Liver (tissue), 9 donors: ENCODE measurements around the gene RSRC2. TPM values are rescaled to one million over a fixed set of nuclear protein-coding genes. Genes with fewer than 3 reads are reported as not detected.

Source experiments
- DNase-seq: peaks from one replicate; pipeline ENCODE4 v3.0.0-alpha.2; 2017; ENCODE audit warnings: low spot score
- H3K27ac ChIP-seq, 2 donors: one replicate each; pipeline ENCODE4 v1.7.0; 2013; ENCODE audit warnings: inconsistent platforms in 2 of 2, low read length in 2 of 2, control low read depth in 1 of 2, low read depth in 1 of 2, mild to moderate bottlenecking in 1 of 2
- H3K27me3 ChIP-seq, 4 donors: one replicate each; pipeline versions ENCODE4 v1.6.1 to v1.7.0; 2013; ENCODE audit warnings: low read length in 3 of 4, inconsistent platforms in 1 of 4, mild to moderate bottlenecking in 1 of 4, moderate library complexity in 1 of 4; ENCODE audit not compliant: control insufficient read depth in 4 of 4, insufficient read depth in 4 of 4
- H3K36me3 ChIP-seq, 4 donors: one replicate each; pipeline versions ENCODE4 v1.6.1 to v1.7.0; 2013; ENCODE audit warnings: low read length in 3 of 4, mild to moderate bottlenecking in 3 of 4, low read depth in 1 of 4, moderate library complexity in 1 of 4; ENCODE audit not compliant: control insufficient read depth in 4 of 4, insufficient read depth in 3 of 4
- H3K4me1 ChIP-seq, 4 donors: one replicate each; pipeline versions ENCODE4 v1.6.1 to v1.7.0; 2013; ENCODE audit warnings: low read length in 3 of 4, mild to moderate bottlenecking in 3 of 4, moderate library complexity in 1 of 4; ENCODE audit not compliant: control insufficient read depth in 4 of 4, insufficient read depth in 4 of 4
- H3K4me3 ChIP-seq, 3 donors: one replicate each; pipeline versions ENCODE4 v1.6.1 to v1.7.0; 2013; ENCODE audit warnings: low read length in 3 of 3, control low read depth in 1 of 3, low read depth in 1 of 3, mild to moderate bottlenecking in 1 of 3
- H3K9ac ChIP-seq, 2 donors: one replicate each; pipeline ENCODE4 v1.7.0; 2013; ENCODE audit warnings: low read length in 2 of 2, mild to moderate bottlenecking in 2 of 2, moderate library complexity in 2 of 2, control low read depth in 1 of 2, low read depth in 1 of 2
- H3K9me3 ChIP-seq, 4 donors: one replicate each; pipeline versions ENCODE4 v1.6.1 to v1.7.0; 2013; ENCODE audit warnings: low read length in 3 of 4; ENCODE audit not compliant: control insufficient read depth in 4 of 4
- CTCF ChIP-seq: fragments of 150-350 bp; IDR thresholded peaks from 2 replicates; pipeline ENCODE4 v1.5.1; 2017; ENCODE audit warnings: improper control_type of control experiment, low read depth, low read length; ENCODE audit not compliant: missing input control
- EGR1 ChIP-seq, 2 donors: IDR thresholded peaks; 2 replicates each; pipeline ENCODE4 v1.6.1; 2016 to 2018; ENCODE audit warnings: antibody characterized with exemption in 2 of 2, low read depth in 2 of 2
- FOXA1 ChIP-seq: IDR thresholded peaks from 2 replicates; pipeline ENCODE4 v1.6.1; 2016; ENCODE audit warnings: antibody characterized with exemption
- FOXA2 ChIP-seq: IDR thresholded peaks from 2 replicates; pipeline ENCODE4 v1.6.1; 2016; ENCODE audit warnings: antibody characterized with exemption
- GABPA ChIP-seq, 2 donors: IDR thresholded peaks in 1 of 2; conservative IDR thresholded peaks in 1 of 2; 2 replicates each; pipeline ENCODE4 v1.6.1; 2016; ENCODE audit warnings: antibody characterized with exemption in 2 of 2, mild to moderate bottlenecking in 1 of 2, moderate library complexity in 1 of 2
- HNF4A ChIP-seq, 2 donors: conservative IDR thresholded peaks; 2 replicates each; pipeline ENCODE4 v1.6.1; 2016; ENCODE audit warnings: antibody characterized with exemption in 2 of 2, mild to moderate bottlenecking in 2 of 2
- HNF4G ChIP-seq: IDR thresholded peaks from 2 replicates; pipeline ENCODE4 v1.6.1; 2016; ENCODE audit warnings: antibody characterized with exemption
- JUND ChIP-seq, 2 donors: IDR thresholded peaks; 2 replicates each; pipeline ENCODE4 v1.6.1; 2016; ENCODE audit warnings: antibody characterized with exemption in 2 of 2
- MAX ChIP-seq: IDR thresholded peaks from 2 replicates; pipeline ENCODE4 v1.6.1; 2016; ENCODE audit warnings: antibody characterized with exemption
- NR2F2 ChIP-seq: IDR thresholded peaks from 2 replicates; pipeline ENCODE4 v1.6.1; 2016; ENCODE audit warnings: antibody characterized with exemption
- RAD21 ChIP-seq, 2 donors: IDR thresholded peaks; 2 replicates each; pipeline ENCODE4 v1.6.1; 2016; ENCODE audit warnings: antibody characterized with exemption in 2 of 2, mild to moderate bottlenecking in 2 of 2
- REST ChIP-seq: IDR thresholded peaks from 2 replicates; pipeline ENCODE4 v1.6.1; 2016; ENCODE audit warnings: antibody characterized with exemption, mild to moderate bottlenecking
- RXRA ChIP-seq, 2 donors: IDR thresholded peaks; 2 replicates each; pipeline ENCODE4 v1.6.1; 2017 to 2018; ENCODE audit warnings: antibody characterized with exemption in 2 of 2, mild to moderate bottlenecking in 1 of 2
- SP1 ChIP-seq: IDR thresholded peaks from 2 replicates; pipeline ENCODE4 v1.6.1; 2018; ENCODE audit warnings: antibody characterized with exemption, mild to moderate bottlenecking
- TAF1 ChIP-seq: conservative IDR thresholded peaks from 2 replicates; pipeline ENCODE4 v1.6.1; 2016; ENCODE audit warnings: antibody characterized with exemption, mild to moderate bottlenecking
- YY1 ChIP-seq: IDR thresholded peaks from 2 replicates; pipeline ENCODE4 v1.6.1; 2016; ENCODE audit warnings: antibody characterized with exemption, mild to moderate bottlenecking
- WGBS: extraction: QIAGEN DNeasy Blood & Tissue Kit; methylation state at CpG from one replicate; pipeline ENCODE4 v1.1.7; 2013; 5-methylcytosine and 5-hydroxymethylcytosine counted together
- polyA plus RNA-seq, 2 donors: library from polyadenylated mRNA; stranded (reverse) in 1 of 2; unstranded in 1 of 2; fragments of 200-250 nt in 1 of 2; fragments of >200 nt in 1 of 2; fragmentation: Nextera tagmentation in 1 of 2; extraction: Ambion mirVana in 1 of 2; gene quantifications; one replicate each; pipeline versions ENCODE4 v1.2.1 to v1.2.3, GENCODE V29; 2013 to 2015
- total RNA-seq, 2 donors: library from RNA; depleted of rRNA; stranded (reverse); fragments of >200 nt; gene quantifications; one replicate each; pipeline ENCODE4 v1.2.3, GENCODE V29; 2014
- TF ChIP-seq, protein P1 (sequence below): IDR thresholded peaks from 2 replicates; pipeline ENCODE4 v1.6.1; 2016; ENCODE audit warnings: antibody characterized with exemption
- TF ChIP-seq, protein P2 (sequence below): IDR thresholded peaks from 2 replicates; pipeline ENCODE4 v1.6.1; 2016; ENCODE audit warnings: antibody characterized with exemption
- donor health status: healthy.
- donor health status: healthy.
- donor health status: healthy.
- donor health status: healthy.
- donor health status: healthy.

RSRC2 gene
- total and polyA plus RNA-seq, 4 donors, result 15.5 to 31.4 (median 25.7) TPM

DNA sequence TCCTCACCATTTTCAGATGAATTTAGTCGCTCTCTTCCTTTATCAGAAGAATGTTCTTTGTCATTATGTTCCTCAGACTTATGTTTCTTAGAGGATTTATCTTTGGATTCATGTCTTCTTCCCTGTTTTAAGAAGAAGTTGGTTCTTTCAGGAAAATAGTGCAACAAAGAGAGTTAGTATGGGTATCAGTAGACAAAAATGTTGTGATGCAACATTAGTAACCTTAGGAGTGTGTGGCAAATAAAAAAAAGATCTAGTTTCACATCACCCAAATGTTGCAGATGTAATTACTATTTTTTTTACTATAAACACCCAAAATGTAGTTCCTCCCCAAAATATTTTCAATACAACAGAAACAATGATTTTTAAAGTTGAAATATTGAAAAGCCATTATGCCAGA, 7.8 kb downstream of the RSRC2 start:
- peaks cover 0 to 17% (median 9%) of the 10 kb centered on the region in 4 donors for H3K4me1 ChIP-seq
- no peak for DNase-seq
- no peaks in the 10 kb centered on the region for H3K9me3 ChIP-seq
- no peak overlapping the region for H3K27ac ChIP-seq
- H3K4me3 ChIP-seq, result no peak overlapping the region
- H3K27me3 ChIP-seq, result no peaks in the 10 kb centered on the region
- 90% methylated on average over 1 of the region's 1 CpG for WGBS
- H3K9ac ChIP-seq, result no peak overlapping the region
- H3K36me3 ChIP-seq, result peaks cover 15 to 78% (median 72%) of the 10 kb centered on the region in 4 donors
- TF ChIP-seq FOXA1 (no peak), JUND (IDR thresholded peaks at IDR 0.05) (no peak), GABPA (IDR thresholded peaks at IDR 0.05 in 1 of 2, conservative IDR thresholded peaks at IDR 0.05 in 1 of 2) (no peak), CTCF (no peak), RXRA (IDR thresholded peaks at IDR 0.05) (no peak), FOXA2 (no peak), TAF1 (no peak), SP1 (no peak), HNF4G (no peak), REST (no peak), YY1 (no peak), HNF4A (conservative IDR thresholded peaks at IDR 0.05) (no peak)
- TF ChIP-seq, protein P1, sequence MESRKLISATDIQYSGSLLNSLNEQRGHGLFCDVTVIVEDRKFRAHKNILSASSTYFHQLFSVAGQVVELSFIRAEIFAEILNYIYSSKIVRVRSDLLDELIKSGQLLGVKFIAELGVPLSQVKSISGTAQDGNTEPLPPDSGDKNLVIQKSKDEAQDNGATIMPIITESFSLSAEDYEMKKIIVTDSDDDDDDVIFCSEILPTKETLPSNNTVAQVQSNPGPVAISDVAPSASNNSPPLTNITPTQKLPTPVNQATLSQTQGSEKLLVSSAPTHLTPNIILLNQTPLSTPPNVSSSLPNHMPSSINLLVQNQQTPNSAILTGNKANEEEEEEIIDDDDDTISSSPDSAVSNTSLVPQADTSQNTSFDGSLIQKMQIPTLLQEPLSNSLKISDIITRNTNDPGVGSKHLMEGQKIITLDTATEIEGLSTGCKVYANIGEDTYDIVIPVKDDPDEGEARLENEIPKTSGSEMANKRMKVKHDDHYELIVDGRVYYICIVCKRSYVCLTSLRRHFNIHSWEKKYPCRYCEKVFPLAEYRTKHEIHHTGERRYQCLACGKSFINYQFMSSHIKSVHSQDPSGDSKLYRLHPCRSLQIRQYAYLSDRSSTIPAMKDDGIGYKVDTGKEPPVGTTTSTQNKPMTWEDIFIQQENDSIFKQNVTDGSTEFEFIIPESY, result no peak
- TF ChIP-seq, protein P2, sequence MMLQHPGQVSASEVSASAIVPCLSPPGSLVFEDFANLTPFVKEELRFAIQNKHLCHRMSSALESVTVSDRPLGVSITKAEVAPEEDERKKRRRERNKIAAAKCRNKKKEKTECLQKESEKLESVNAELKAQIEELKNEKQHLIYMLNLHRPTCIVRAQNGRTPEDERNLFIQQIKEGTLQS, result no peak

- no peak overlapping the region for H3K27ac ChIP-seq
- WGBS, result 84% methylated on average over 5 of the region's 5 CpGs
- H3K9me3 ChIP-seq, result no peaks in the 10 kb centered on the region
- peaks cover 18 to 86% (median 80%) of the 10 kb centered on the region in 4 donors for H3K36me3 ChIP-seq
- H3K27me3 ChIP-seq, result no peaks in the 10 kb centered on the region
- peaks cover 0 to 8% (median 2%) of the 10 kb centered on the region in 4 donors for H3K4me1 ChIP-seq
- H3K9ac ChIP-seq, result no peak overlapping the region
- H3K4me3 ChIP-seq, result no peak overlapping the region
- DNase-seq, result no peak
- no peak for TF ChIP-seq HNF4A (conservative IDR thresholded peaks at IDR 0.05)
- no peak for TF ChIP-seq SP1
- no peak for TF ChIP-seq RXRA (IDR thresholded peaks at IDR 0.05)
- no peak for TF ChIP-seq MAX
- TF ChIP-seq RAD21 (IDR thresholded peaks at IDR 0.05), result no peak
- TF ChIP-seq EGR1 (IDR thresholded peaks at IDR 0.05; ENCODE audit: low read depth in 2 of 2), result no peak
- TF ChIP-seq, protein P2, result no peak
- TF ChIP-seq NR2F2, result no peak
- TF ChIP-seq GABPA (IDR thresholded peaks at IDR 0.05 in 1 of 2, conservative IDR thresholded peaks at IDR 0.05 in 1 of 2), result no peak
- no peak for TF ChIP-seq FOXA2
- no peak for TF ChIP-seq HNF4G
- TF ChIP-seq YY1, result no peak
- no peak for TF ChIP-seq TAF1
- TF ChIP-seq REST, result no peak
These were observed 8.9 kb downstream of the RSRC2 start for GRCh38 chr12:122517877-122518276.
